ENCODE data around the gene SLC22A25. TPM values are rescaled to one million over a fixed set of nuclear protein-coding genes. Genes with fewer than 3 reads are reported as not detected.

Gene SLC22A25
- total RNA-seq, 1 experiment from 2014 or later: not detected

DNA sequence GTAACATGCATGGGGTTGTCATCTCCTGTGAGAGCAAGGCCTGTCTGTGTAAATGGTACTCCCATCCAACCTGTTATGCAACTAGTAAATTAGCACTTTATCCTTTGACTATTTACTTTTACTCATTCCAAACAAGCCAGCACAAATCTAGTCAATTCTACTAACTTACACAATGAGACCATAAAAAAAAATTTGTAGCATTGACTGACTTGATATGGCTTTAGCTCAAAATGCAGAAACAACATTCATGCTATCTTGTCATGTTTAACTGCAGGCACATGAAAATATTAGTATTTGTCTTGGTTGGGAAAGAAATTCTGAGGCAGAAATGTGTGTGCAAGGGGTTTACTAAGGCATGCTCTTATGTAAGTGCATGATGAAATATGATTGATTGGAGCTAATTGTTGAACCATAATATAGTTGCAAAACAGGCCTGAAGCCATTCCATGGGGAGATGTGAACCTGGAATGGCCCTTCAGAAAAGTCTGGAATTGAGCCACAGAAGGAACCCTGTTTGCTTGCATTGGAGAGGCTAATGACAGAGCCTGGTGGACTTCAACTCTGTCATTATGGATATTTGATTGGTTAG lies 2.5 kb downstream of the SLC22A25 start:
- Histone ChIP-seq H2BK120ac (ENCODE audit: low read depth, low read length, poor library complexity, severe bottlenecking) (no peak overlapping the region), H4K20me1 (ENCODE audit: control insufficient read depth, insufficient read depth, insufficient read length) (no peaks in the 10 kb centered on the region), H3K18ac (ENCODE audit: insufficient read length, low read depth, low read length) (no peak overlapping the region), H2BK5ac (ENCODE audit: insufficient read length, low read length) (no peak overlapping the region), H3K4me1 (ENCODE audit: insufficient read depth, low read length) (no peaks in the 10 kb centered on the region), H3K9me3 (ENCODE audit: control insufficient read depth, low read depth, low read length) (peaks cover 16% of the 10 kb centered on the region), H3K27me3 (ENCODE audit: insufficient read depth, low read length) (no peaks in the 10 kb centered on the region), H4K5ac (ENCODE audit: insufficient read length, low read depth, low read length) (no peak overlapping the region), H3K4ac (ENCODE audit: low read depth, low read length) (no peak overlapping the region), H3K14ac (ENCODE audit: insufficient read depth, low read length) (no peak overlapping the region), H3K23me2 (ENCODE audit: insufficient read length, low read depth, low read length, poor library complexity, severe bottlenecking) (no peaks in the 10 kb centered on the region), H4K91ac (ENCODE audit: insufficient read length, low read depth, low read length) (no peak overlapping the region), H3K79me2 (ENCODE audit: insufficient read depth, low read length) (no peaks in the 10 kb centered on the region), H4K8ac (replicated peaks; ENCODE audit: insufficient read length, low read depth, low read length) (no peak overlapping the region), H3K56ac (ENCODE audit: insufficient read length, low read depth, low read length) (no peak overlapping the region), H2AFZ (ENCODE audit: low read length) (no peak overlapping the region), H3K4me2 (ENCODE audit: insufficient read depth, insufficient read length, low read length) (no peak overlapping the region), H2AK5ac (ENCODE audit: insufficient read length, low read length) (no peak overlapping the region), H2BK12ac (ENCODE audit: insufficient read length, low read depth, low read length) (no peak overlapping the region), H2BK15ac (ENCODE audit: low read depth, low read length) (no peak overlapping the region), H2BK20ac (ENCODE audit: low read depth, low read length, poor library complexity, severe bottlenecking) (no peak overlapping the region), H3K27ac (ENCODE audit: insufficient read length, low read depth, low read length) (no peak overlapping the region), H3K9ac (ENCODE audit: extremely low read depth, insufficient read length, low read length) (no peak overlapping the region), H3T11ph (ENCODE audit: low read length) (no peak overlapping the region), H3K23ac (ENCODE audit: insufficient read length, low read depth, low read length) (no peak overlapping the region), H3K79me1 (ENCODE audit: insufficient read depth, low read depth, low read length, poor library complexity, severe bottlenecking) (no peaks in the 10 kb centered on the region)
- H3K4me3 Mint-ChIP-seq: no peak overlapping the region
- H3K9me3 Mint-ChIP-seq: peaks cover 16 to 23% of the 10 kb centered on the region in 2 experiments
- H3K36me3 Mint-ChIP-seq (ENCODE audit: insufficient read depth in 1 of 3, low read depth in 3 of 3): peaks cover 2 to 12% (median 6%) of the 10 kb centered on the region in 3 experiments
- no peak overlapping the region for H3K27ac Mint-ChIP-seq
- peaks cover 2% of the 10 kb centered on the region; the same call in 1 of the 2 replicates for H3K27me3 Mint-ChIP-seq (ENCODE audit: low read depth)
- DNase-seq: no peak
- peaks cover 3% of the 10 kb centered on the region in 2 experiments; a peak in 1 of 4 replicates for H3K4me1 Mint-ChIP-seq
- TF ChIP-seq, protein P1, sequence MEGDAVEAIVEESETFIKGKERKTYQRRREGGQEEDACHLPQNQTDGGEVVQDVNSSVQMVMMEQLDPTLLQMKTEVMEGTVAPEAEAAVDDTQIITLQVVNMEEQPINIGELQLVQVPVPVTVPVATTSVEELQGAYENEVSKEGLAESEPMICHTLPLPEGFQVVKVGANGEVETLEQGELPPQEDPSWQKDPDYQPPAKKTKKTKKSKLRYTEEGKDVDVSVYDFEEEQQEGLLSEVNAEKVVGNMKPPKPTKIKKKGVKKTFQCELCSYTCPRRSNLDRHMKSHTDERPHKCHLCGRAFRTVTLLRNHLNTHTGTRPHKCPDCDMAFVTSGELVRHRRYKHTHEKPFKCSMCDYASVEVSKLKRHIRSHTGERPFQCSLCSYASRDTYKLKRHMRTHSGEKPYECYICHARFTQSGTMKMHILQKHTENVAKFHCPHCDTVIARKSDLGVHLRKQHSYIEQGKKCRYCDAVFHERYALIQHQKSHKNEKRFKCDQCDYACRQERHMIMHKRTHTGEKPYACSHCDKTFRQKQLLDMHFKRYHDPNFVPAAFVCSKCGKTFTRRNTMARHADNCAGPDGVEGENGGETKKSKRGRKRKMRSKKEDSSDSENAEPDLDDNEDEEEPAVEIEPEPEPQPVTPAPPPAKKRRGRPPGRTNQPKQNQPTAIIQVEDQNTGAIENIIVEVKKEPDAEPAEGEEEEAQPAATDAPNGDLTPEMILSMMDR (conservative IDR thresholded peaks at IDR 0.05): no peak

All from H9 (cell line).